Endothelial cell (in vitro differentiated cells): ENCODE data around the gene LYPD6. TPM values are rescaled to one million over a fixed set of nuclear protein-coding genes. Genes with fewer than 3 reads are reported as not detected.

Experiments used
- DNase-seq: peaks from one replicate; pipeline ENCODE4 v3.0.0; 2021; ENCODE audit warnings: low spot score
- H3K27ac Mint-ChIP-seq: one replicate; pipeline ENCODE4 v1.8.0; 2021; ENCODE audit warnings: mixed read lengths, inconsistent platforms; ENCODE audit not compliant: unreplicated experiment
- H3K27me3 Mint-ChIP-seq: one replicate; pipeline ENCODE4 v1.8.0; 2021; ENCODE audit warnings: mild to moderate bottlenecking, moderate library complexity, mixed read lengths, inconsistent platforms; ENCODE audit not compliant: unreplicated experiment
- H3K36me3 Mint-ChIP-seq: one replicate; pipeline ENCODE4 v1.8.0; 2021; ENCODE audit warnings: mild to moderate bottlenecking, low read depth, mixed read lengths, inconsistent platforms; ENCODE audit not compliant: unreplicated experiment
- H3K4me1 Mint-ChIP-seq: one replicate; pipeline ENCODE4 v1.8.0; 2021; ENCODE audit warnings: mild to moderate bottlenecking, mixed read lengths, inconsistent platforms; ENCODE audit not compliant: unreplicated experiment
- H3K4me3 Mint-ChIP-seq: one replicate; pipeline ENCODE4 v1.8.0; 2021; ENCODE audit warnings: mild to moderate bottlenecking, mixed read lengths, inconsistent platforms; ENCODE audit not compliant: unreplicated experiment
- H3K9me3 Mint-ChIP-seq: one replicate; pipeline ENCODE4 v1.8.0; 2021; ENCODE audit warnings: mixed read lengths, inconsistent platforms; ENCODE audit not compliant: unreplicated experiment
- CTCF ChIP-seq: fragments of 200-600 bp; sonication (generic); IDR thresholded peaks from one replicate; pipeline ENCODE4 v1.5.0; 2021; ENCODE audit warnings: antibody characterized with exemption; ENCODE audit not compliant: unreplicated experiment
- total RNA-seq: library from RNA; stranded (reverse); fragmentation: NEBNext Ultra II Directional; extraction: Animal tissue kit (Norgen Biotek cat#: 25700); gene quantifications from one replicate; pipeline ENCODE4 v1.2.1, GENCODE V29; 2021; ENCODE audit not compliant: unreplicated experiment

The LYPD6 gene
- total RNA-seq, 1 donor from 2014 or later = 3.5 TPM

DNA sequence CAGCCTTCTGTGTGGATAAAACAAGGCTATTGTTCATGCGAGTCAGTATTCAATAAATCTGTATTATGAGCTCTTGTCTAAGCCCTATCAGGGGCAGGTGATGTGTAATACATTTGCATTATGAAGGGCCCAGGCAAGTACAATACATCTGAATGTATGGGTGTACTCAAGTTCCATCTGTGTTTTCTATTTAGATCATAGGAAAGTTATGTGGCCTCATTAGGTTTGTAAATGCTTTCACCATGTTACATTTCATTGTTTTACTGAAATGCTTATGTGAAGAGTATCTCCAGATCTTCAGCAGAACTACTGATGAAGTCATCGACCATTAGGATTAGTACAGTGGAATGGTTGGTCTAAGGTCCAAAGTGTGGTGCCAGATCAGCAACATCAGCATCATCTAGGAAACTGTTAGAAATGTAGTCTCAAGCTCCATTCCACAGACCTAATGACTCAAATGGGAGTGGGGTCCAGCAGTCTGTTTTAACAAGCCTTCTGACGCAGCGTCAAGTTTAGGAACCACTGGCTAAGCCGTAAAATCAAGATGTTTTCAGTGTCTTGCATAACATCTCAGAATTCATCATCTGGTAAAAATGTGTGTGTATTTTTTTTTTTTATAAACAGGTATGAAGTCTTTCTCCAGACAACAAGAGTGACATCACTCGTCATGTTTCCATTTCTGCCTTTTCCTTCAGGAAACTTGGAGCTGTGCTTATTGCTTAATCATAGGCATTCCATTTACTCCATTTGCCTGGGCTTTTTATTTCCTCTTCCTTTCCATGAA lies 80.5 kb downstream of the LYPD6 start:
- DNase-seq = no peak
- Mint-ChIP-seq H3K27me3 (peaks cover 7% of the 10 kb centered on the region), H3K36me3 (no peaks in the 10 kb centered on the region), H3K4me3 (no peak overlapping the region), H3K4me1 (no peaks in the 10 kb centered on the region), H3K27ac (no peak overlapping the region), H3K9me3 (no peaks in the 10 kb centered on the region)
- TF ChIP-seq CTCF = no peak

DNA sequence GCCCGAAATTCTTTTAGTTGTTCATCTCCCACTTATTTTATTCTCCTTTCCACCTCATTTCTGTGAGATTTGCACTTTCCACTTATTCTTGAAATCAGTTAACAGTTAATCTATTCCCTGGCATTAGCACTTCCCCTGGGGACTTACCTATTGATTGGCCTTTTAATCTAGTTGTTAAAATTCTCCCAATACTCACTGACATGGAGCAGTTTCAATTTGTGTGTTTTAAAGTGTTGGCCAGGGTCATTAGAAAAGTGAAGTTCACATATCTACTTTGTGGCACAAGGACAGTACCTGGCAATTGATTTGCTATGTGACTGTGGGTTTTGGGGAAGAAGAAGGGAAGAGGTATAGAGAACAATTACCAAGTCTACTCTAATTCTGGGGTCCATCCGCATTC lies 83.1 kb downstream of the LYPD6 start:
- H3K27me3 Mint-ChIP-seq = peaks cover 7% of the 10 kb centered on the region
- no peak for DNase-seq
- H3K4me3 Mint-ChIP-seq = no peak overlapping the region
- no peak overlapping the region for H3K27ac Mint-ChIP-seq
- peaks cover 2% of the 10 kb centered on the region for H3K4me1 Mint-ChIP-seq
- H3K9me3 Mint-ChIP-seq = no peaks in the 10 kb centered on the region
- no peak for TF ChIP-seq CTCF
- no peaks in the 10 kb centered on the region for H3K36me3 Mint-ChIP-seq

DNA sequence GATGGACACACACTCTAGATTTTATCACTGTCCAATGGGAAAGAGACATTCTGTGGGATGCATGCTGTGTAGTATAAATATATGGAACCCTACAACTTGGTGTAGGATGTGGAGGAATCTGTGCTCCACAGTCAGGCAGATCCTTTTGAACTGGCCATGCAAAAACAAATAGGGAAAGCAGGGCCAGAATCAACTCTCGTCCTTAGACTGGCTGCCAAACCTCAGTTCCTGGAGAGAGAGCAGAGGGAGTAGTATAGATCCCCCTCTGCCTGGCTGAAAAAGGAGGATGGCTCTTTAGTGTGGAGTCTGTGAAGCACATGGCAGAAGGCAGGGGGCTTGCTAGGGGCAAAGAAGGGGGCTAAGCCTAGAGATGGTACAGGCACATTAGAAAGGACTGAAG lies 84.7 kb downstream of the LYPD6 start:
- H3K27ac Mint-ChIP-seq = no peak overlapping the region
- H3K9me3 Mint-ChIP-seq = no peaks in the 10 kb centered on the region
- DNase-seq = no peak
- peaks cover 5% of the 10 kb centered on the region for H3K27me3 Mint-ChIP-seq
- peaks cover 2% of the 10 kb centered on the region for H3K4me1 Mint-ChIP-seq
- H3K4me3 Mint-ChIP-seq = no peak overlapping the region
- no peaks in the 10 kb centered on the region for H3K36me3 Mint-ChIP-seq
- TF ChIP-seq CTCF = no peak

GRCh38 chr2:149418065-149418464 lies 87.7 kb downstream of the LYPD6 start:
- H3K9me3 Mint-ChIP-seq = no peaks in the 10 kb centered on the region
- H3K27ac Mint-ChIP-seq = no peak overlapping the region
- H3K27me3 Mint-ChIP-seq = peaks cover 2% of the 10 kb centered on the region
- no peaks in the 10 kb centered on the region for H3K36me3 Mint-ChIP-seq
- no peak overlapping the region for H3K4me3 Mint-ChIP-seq
- TF ChIP-seq CTCF = no peak
- DNase-seq = no peak
- H3K4me1 Mint-ChIP-seq = peaks cover 2% of the 10 kb centered on the region
